ENCODE results near the gene DPP6.

DNA sequence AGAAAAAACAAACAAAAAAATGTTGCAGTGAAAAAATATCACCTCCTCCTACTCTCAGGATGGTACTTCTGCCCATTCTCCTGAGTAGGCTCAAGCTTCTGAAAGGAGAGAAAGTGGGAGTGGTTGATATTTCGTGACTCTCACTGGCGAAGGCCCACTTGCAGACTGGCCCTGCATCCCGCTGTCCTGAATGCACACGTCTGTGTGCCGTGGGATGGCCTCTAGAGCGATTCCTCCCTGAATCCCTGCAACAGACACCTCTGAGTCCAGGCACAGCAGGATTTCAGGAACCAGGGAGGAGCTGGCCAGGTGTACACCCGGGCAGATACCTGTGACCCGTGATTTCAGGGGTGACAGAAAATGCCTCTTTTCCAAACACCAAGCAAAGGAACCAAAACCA, 319.2 kb downstream of the DPP6 start:
- TF ChIP-seq TEAD4 (IDR thresholded peaks at IDR 0.05), result no peak
- TF ChIP-seq, protein P1, sequence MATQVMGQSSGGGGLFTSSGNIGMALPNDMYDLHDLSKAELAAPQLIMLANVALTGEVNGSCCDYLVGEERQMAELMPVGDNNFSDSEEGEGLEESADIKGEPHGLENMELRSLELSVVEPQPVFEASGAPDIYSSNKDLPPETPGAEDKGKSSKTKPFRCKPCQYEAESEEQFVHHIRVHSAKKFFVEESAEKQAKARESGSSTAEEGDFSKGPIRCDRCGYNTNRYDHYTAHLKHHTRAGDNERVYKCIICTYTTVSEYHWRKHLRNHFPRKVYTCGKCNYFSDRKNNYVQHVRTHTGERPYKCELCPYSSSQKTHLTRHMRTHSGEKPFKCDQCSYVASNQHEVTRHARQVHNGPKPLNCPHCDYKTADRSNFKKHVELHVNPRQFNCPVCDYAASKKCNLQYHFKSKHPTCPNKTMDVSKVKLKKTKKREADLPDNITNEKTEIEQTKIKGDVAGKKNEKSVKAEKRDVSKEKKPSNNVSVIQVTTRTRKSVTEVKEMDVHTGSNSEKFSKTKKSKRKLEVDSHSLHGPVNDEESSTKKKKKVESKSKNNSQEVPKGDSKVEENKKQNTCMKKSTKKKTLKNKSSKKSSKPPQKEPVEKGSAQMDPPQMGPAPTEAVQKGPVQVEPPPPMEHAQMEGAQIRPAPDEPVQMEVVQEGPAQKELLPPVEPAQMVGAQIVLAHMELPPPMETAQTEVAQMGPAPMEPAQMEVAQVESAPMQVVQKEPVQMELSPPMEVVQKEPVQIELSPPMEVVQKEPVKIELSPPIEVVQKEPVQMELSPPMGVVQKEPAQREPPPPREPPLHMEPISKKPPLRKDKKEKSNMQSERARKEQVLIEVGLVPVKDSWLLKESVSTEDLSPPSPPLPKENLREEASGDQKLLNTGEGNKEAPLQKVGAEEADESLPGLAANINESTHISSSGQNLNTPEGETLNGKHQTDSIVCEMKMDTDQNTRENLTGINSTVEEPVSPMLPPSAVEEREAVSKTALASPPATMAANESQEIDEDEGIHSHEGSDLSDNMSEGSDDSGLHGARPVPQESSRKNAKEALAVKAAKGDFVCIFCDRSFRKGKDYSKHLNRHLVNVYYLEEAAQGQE (IDR thresholded peaks at IDR 0.05; ENCODE audit: low read depth), result no peak

Data from Ishikawa (cell line).